ENCODE measurements around the gene SDHB. TPM values are rescaled to one million over a fixed set of nuclear protein-coding genes. Genes with fewer than 3 reads are reported as not detected.

Gene SDHB
- total and polyA plus RNA-seq, 2 of the 13 experiments (the other 11 are each of a cell fraction or from before 2014, with no cell fraction given) = 136 to 142 TPM

DNA sequence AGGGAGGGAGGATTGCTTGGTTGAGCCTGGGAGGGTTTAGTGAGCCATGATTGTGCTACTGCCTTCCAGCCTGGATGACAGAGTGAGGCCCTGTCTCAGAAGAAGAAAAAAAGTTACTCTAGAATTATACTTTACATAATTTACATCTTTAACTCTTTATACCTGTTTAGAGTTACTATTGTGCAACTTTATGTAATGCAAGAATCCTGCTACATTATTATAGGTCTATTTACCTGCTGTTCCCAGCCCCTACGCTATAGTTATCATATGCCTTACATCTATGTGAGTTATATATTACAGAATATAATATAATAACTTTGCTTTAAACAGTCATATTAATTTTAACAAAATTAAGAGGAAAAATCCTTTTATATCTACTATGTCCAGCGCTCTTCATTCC is 14.3 kb downstream of the SDHB start:
- TF ChIP-seq, protein P1, sequence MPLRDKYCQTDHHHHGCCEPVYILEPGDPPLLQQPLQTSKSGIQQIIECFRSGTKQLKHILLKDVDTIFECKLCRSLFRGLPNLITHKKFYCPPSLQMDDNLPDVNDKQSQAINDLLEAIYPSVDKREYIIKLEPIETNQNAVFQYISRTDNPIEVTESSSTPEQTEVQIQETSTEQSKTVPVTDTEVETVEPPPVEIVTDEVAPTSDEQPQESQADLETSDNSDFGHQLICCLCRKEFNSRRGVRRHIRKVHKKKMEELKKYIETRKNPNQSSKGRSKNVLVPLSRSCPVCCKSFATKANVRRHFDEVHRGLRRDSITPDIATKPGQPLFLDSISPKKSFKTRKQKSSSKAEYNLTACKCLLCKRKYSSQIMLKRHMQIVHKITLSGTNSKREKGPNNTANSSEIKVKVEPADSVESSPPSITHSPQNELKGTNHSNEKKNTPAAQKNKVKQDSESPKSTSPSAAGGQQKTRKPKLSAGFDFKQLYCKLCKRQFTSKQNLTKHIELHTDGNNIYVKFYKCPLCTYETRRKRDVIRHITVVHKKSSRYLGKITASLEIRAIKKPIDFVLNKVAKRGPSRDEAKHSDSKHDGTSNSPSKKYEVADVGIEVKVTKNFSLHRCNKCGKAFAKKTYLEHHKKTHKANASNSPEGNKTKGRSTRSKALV (CRISPR knock-in tag; IDR thresholded peaks at IDR 0.05) = no peak
- TF ChIP-seq NFATC3 (CRISPR knock-in tag; IDR thresholded peaks at IDR 0.05) = no peak
- no peak for TF ChIP-seq DMAP1 (CRISPR knock-in tag; IDR thresholded peaks at IDR 0.05)
- no peak for TF ChIP-seq ZNF138 (CRISPR knock-in tag; IDR thresholded peaks at IDR 0.05; ENCODE audit: low read depth)
- TF ChIP-seq MIER2 (CRISPR knock-in tag; IDR thresholded peaks at IDR 0.05) = no peak
- TF ChIP-seq FOXK2 (IDR thresholded peaks at IDR 0.05) = no peak
- TF ChIP-seq PAWR (CRISPR knock-in tag; IDR thresholded peaks at IDR 0.05; ENCODE audit: borderline replicate concordance) = no peak
- intact Hi-C loops (cut with micrococcal nuclease; ENCODE audit: unreplicated experiment) (no loop called here), in situ Hi-C loops (cut with HindIII; ENCODE audit: extremely low pct_ligation_motif_present, low pct_unique_long_range_greater_than_20kb) (no loop called here)
- no peak for DNase-seq (ENCODE audit: low spot score)
- H3K79me2 ChIP-seq (ENCODE audit: insufficient read depth, low read length) = no peaks in the 10 kb centered on the region
- H3K4me1 ChIP-seq (ENCODE audit: insufficient read depth, low read length) = no peaks in the 10 kb centered on the region
- 97% methylated on average over 2 of the region's 2 CpGs for WGBS (ENCODE audit: low lambda C conversion rate)
- FAIRE-seq = no peak
- no peak overlapping the region for H3K4me2 ChIP-seq (ENCODE audit: low read depth, low read length)
- H3K9ac ChIP-seq (ENCODE audit: insufficient read depth, low read depth, low read length) = no peak overlapping the region
- H3K27ac ChIP-seq (ENCODE audit: extremely low read length, insufficient read depth, low read length) = no peak overlapping the region
- H3K4me3 ChIP-seq (replicated peaks in 1 of 3; ENCODE audit: insufficient read depth in 1 of 3, low read depth in 2 of 3, low read length in 3 of 3) = no peak overlapping the region
- H2AFZ ChIP-seq (ENCODE audit: low read length) = no peak overlapping the region
- ChIA-PET POLR2A (no interaction called here), CTCF (ENCODE audit: low intra/inter-chr PET ratio, low total read pairs) (no interaction called here)
- H3K27me3 ChIP-seq (ENCODE audit: control insufficient read depth in 1 of 2, insufficient read depth in 2 of 2, low read length in 2 of 2) = no peaks in the 10 kb centered on the region
- no TSS peak for BruUV-seq (replicated peaks)
- no peaks in the 10 kb centered on the region for H4K20me1 ChIP-seq (ENCODE audit: insufficient read depth, low read length)
- no peak for ATAC-seq
- no peaks in the 10 kb centered on the region for H3K9me3 ChIP-seq (ENCODE audit: low read length)
- H3K36me3 ChIP-seq (replicated peaks in 1 of 2; ENCODE audit: control insufficient read depth in 1 of 2, insufficient read depth in 2 of 2, low read length in 2 of 2) = peaks cover 12 to 54% of the 10 kb centered on the region in 2 experiments

DNA sequence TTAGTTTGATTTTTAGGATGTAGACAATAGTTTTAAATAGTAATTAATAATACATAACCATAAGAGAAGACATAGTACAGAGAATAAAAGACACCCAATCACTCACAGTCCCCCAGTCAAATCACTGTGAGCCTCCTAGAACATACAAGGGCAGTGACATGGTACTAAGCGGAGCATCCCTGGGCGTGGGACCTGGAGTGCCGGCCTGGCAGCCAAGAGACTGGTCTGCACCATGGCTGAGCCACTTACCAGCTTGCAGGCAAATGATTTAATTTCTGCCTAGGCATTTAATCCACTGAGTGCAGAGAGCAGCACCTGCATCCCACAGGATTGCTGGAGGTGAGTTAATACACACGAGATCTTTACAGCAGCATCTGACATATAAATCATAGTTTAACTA is 20.4 kb downstream of the SDHB start:
- 92% methylated on average over 4 of the region's 4 CpGs for WGBS (ENCODE audit: low lambda C conversion rate)
- Histone ChIP-seq H3K4me3 (replicated peaks in 1 of 3; ENCODE audit: insufficient read depth in 1 of 3, low read depth in 2 of 3, low read length in 3 of 3) (no peak overlapping the region), H3K9ac (ENCODE audit: insufficient read depth, low read depth, low read length) (no peak overlapping the region), H3K36me3 (replicated peaks in 1 of 2; ENCODE audit: control insufficient read depth in 1 of 2, insufficient read depth in 2 of 2, low read length in 2 of 2) (peaks cover 8 to 56% of the 10 kb centered on the region in 2 experiments; a peak in 4 of 5 replicates), H4K20me1 (ENCODE audit: insufficient read depth, low read length) (no peaks in the 10 kb centered on the region), H3K4me2 (ENCODE audit: low read depth, low read length) (no peak overlapping the region), H3K4me1 (ENCODE audit: insufficient read depth, low read length) (no peaks in the 10 kb centered on the region), H3K27ac (ENCODE audit: extremely low read length, insufficient read depth, low read length) (no peak overlapping the region), H3K79me2 (ENCODE audit: insufficient read depth, low read length) (no peaks in the 10 kb centered on the region), H2AFZ (ENCODE audit: low read length) (no peak overlapping the region), H3K9me3 (ENCODE audit: low read length) (no peaks in the 10 kb centered on the region), H3K27me3 (ENCODE audit: control insufficient read depth in 1 of 2, insufficient read depth in 2 of 2, low read length in 2 of 2) (no peaks in the 10 kb centered on the region)
- ChIA-PET CTCF (ENCODE audit: low intra/inter-chr PET ratio, low total read pairs) (no interaction called here), POLR2A (no interaction called here)
- ATAC-seq (no peak), DNase-seq (ENCODE audit: low spot score) (no peak), FAIRE-seq (no peak)
- intact Hi-C loops (cut with micrococcal nuclease; ENCODE audit: unreplicated experiment) (no loop called here), in situ Hi-C loops (cut with HindIII; ENCODE audit: extremely low pct_ligation_motif_present, low pct_unique_long_range_greater_than_20kb) (no loop called here)
- BruUV-seq (replicated peaks) = no TSS peak
- TF ChIP-seq MAFF (IDR thresholded peaks at IDR 0.05; ENCODE audit: low read depth, low read length) (no peak), MAZ (IDR thresholded peaks at IDR 0.05; ENCODE audit: borderline replicate concordance, low read depth, low read length) (no peak), MAZ (CRISPR knock-in tag; IDR thresholded peaks at IDR 0.05; ENCODE audit: low read depth) (no peak), FIP1L1 (IDR thresholded peaks at IDR 0.05; ENCODE audit: borderline replicate concordance, insufficient read depth, low read depth, low read length) (no peak), ZNF724P (CRISPR knock-in tag; IDR thresholded peaks at IDR 0.05; ENCODE audit: borderline replicate concordance) (no peak), SCMH1 (CRISPR knock-in tag; IDR thresholded peaks at IDR 0.05; ENCODE audit: borderline replicate concordance) (no peak)
- TF ChIP-seq, protein P2, sequence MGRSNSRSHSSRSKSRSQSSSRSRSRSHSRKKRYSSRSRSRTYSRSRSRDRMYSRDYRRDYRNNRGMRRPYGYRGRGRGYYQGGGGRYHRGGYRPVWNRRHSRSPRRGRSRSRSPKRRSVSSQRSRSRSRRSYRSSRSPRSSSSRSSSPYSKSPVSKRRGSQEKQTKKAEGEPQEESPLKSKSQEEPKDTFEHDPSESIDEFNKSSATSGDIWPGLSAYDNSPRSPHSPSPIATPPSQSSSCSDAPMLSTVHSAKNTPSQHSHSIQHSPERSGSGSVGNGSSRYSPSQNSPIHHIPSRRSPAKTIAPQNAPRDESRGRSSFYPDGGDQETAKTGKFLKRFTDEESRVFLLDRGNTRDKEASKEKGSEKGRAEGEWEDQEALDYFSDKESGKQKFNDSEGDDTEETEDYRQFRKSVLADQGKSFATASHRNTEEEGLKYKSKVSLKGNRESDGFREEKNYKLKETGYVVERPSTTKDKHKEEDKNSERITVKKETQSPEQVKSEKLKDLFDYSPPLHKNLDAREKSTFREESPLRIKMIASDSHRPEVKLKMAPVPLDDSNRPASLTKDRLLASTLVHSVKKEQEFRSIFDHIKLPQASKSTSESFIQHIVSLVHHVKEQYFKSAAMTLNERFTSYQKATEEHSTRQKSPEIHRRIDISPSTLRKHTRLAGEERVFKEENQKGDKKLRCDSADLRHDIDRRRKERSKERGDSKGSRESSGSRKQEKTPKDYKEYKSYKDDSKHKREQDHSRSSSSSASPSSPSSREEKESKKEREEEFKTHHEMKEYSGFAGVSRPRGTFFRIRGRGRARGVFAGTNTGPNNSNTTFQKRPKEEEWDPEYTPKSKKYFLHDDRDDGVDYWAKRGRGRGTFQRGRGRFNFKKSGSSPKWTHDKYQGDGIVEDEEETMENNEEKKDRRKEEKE (IDR thresholded peaks at IDR 0.05) = no peak
- TF ChIP-seq, protein P3, sequence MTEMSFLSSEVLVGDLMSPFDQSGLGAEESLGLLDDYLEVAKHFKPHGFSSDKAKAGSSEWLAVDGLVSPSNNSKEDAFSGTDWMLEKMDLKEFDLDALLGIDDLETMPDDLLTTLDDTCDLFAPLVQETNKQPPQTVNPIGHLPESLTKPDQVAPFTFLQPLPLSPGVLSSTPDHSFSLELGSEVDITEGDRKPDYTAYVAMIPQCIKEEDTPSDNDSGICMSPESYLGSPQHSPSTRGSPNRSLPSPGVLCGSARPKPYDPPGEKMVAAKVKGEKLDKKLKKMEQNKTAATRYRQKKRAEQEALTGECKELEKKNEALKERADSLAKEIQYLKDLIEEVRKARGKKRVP (CRISPR knock-in tag; IDR thresholded peaks at IDR 0.05) = no peak

Measured in HepG2 (cell line).